Neuron (in vitro differentiated cells): ENCODE data around the gene STMN3.
"Not testable (repeated sequence)": the region's sequence is repeated elsewhere in the genome, so short reads cannot be mapped to it uniquely, and the experiment has no call there.

Experiments used
- H2AFZ ChIP-seq: one replicate; pipeline ENCODE4 v1.6.1; 2013; ENCODE audit warnings: low read depth, mild to moderate bottlenecking, inconsistent platforms, low read length, moderate library complexity
- H3K27me3 ChIP-seq: one replicate; pipeline ENCODE4 v1.6.1; 2013; ENCODE audit warnings: low read length; ENCODE audit not compliant: insufficient read depth
- H3K36me3 ChIP-seq: one replicate; pipeline ENCODE4 v1.6.1; 2013; ENCODE audit warnings: low read length; ENCODE audit not compliant: insufficient read depth
- H3K4me1 ChIP-seq: one replicate; pipeline ENCODE4 v1.6.1; 2013; ENCODE audit warnings: low read length; ENCODE audit not compliant: insufficient read depth
- H3K4me3 ChIP-seq: 2 replicates; pipeline ENCODE4 v1.5.1; 2013; ENCODE audit warnings: mild to moderate bottlenecking, low read length, moderate library complexity
- H3K9me3 ChIP-seq: one replicate; pipeline ENCODE4 v1.6.1; 2013; ENCODE audit warnings: low read length

The STMN3 gene

DNA sequence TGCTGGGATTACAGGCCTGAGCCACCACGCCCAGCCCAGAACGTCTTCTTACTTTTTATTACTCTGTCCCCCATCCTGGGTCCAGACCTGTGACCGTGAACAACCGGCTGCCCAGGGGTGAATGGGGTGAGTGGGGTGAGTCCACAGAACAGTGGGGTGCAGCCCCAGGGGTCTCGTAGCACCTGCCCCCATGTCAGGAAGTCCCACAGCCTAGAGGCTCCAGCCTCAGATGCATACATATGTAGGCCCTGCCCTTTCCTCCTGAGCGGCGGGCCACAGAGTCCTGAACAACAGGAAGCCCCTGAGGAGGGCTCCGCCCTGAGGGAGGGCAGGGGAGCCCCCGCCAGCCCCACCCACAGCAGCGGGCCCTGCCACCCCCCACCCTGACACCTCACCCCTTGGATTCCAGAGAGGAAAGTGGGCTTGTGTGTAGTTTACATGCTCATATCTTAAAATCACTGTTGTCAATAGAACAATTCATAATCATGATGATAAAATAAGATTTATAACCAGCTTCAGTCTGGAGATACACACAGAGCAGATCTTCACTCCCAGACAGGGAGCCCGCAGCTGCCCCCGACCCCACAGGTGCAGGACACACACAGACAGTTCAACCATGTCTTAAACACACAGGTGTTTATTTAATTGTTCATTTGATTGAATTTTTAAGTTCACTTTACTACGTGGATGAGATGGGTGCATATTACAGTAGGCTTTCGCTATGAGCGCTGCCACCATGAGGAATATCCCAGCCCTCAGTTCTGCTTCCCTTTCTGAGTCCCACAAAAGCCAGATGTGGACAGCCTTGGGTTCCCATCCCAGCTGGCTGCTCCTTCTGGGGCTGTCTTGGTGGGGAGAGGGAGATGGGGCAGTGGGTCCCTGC is 13.9 kb downstream of the STMN3 start:
- H3K9me3 ChIP-seq, result peaks cover 2% of the 10 kb centered on the region
- H3K4me1 ChIP-seq, result peaks cover 7% of the 10 kb centered on the region
- H3K27me3 ChIP-seq, result no peaks in the 10 kb centered on the region
- no peak overlapping the region for H2AFZ ChIP-seq
- no peak overlapping the region for H3K4me3 ChIP-seq
- H3K36me3 ChIP-seq, result peaks cover 21% of the 10 kb centered on the region

DNA sequence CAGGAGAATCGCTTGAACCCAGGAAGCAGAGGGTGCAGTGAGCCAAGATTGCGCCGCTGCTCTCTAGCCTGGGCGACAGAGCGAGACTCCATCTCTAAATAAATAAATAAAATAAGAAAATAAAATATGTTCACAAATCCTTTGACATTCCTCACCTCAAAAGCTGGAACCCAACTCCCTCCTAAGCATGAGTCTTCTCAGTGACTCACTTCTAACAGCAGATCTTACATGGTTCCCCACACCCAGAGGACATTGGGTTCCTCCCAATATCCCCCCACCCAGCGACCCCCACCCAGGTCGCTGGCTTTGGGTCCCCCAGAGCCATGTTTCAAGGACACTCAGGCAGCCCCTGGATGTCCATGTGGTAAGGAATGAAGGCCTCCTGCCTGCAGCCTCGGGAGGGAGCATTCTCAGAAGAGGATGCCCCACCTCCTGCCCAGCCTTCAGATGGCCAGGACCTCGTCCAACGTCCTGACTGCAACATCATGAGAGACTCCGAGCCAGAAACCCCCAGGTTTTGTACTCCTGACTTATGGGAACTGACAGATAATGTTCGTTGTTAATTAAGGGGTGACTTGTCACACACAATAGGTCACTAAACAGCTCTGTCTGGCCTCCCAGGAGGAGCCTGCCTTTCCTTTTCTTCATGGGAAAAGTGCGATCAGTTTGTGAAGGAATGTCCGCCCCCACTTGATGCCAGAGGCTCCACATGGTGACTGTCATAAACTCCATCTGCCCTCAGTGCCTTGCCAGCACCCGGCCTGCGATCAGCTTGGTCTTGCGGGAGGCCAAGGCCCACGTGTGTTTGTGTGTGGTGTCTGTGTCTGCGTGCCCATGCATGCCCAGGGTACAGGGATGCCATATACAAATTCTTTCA is 16.2 kb downstream of the STMN3 start:
- no peak overlapping the region for H3K4me3 ChIP-seq
- no peaks in the 10 kb centered on the region for H3K9me3 ChIP-seq
- H3K4me1 ChIP-seq, result peaks cover 7% of the 10 kb centered on the region
- H3K27me3 ChIP-seq, result no peaks in the 10 kb centered on the region
- H3K36me3 ChIP-seq, result peaks cover 6% of the 10 kb centered on the region
- no peak overlapping the region for H2AFZ ChIP-seq

DNA sequence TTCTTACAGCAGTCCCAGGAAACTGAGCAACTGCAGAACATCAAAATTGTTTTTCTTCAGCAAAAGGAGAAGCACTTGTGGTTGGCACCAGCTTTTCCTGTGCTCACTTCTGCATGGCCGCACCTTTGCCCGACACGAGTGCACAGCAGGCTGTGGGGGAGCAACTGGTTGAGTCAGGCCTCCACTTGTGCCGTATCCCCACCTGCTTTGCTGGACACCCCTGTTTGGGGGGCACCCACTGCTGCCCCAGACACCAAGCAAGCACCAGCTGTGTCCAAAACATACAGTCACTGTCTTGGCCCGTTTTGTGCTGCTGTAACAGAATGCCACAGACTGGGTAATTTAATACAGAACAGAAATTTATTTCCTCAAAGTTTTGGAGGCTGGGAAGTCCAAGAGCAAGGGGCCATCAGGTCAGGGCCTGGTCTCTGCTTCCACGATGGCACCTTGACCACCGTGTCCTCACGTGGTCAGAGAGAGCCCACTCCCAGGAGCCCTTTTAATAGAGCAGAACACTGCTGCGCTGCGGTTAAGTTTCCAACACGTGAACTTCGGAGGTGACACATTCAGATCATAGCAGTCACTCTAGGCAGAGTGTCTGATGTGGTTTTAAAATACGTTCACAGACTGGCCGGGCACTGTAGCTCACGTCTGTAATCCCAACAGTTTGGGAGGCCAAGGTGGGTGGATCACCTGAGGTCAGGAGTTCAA is 17.6 kb downstream of the STMN3 start:
- Histone ChIP-seq H3K36me3 (peaks cover 4% of the 10 kb centered on the region), H2AFZ (no peak overlapping the region), H3K4me1 (peaks cover 7% of the 10 kb centered on the region), H3K4me3 (no peak overlapping the region), H3K27me3 (no peaks in the 10 kb centered on the region), H3K9me3 (no peaks in the 10 kb centered on the region)

DNA sequence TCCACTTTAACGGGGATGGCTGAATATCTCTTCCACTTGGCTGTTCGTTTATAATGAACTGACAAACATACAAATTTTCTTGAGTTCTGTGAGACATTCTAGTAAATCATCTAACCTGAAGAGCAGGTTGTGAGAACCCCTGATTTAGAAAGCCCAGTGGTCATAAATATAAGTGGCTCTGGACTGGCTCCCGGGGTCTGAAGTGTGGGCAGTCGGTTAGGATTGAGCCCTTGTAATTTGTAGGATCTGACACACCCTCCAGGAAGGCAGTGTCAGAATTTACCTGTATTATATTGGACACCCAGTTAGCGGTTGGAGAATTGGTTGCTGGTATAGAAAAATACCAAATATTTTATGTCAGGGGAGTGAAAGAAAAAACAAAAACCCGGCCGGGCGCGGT is 19.5 kb downstream of the STMN3 start:
- H3K4me1 ChIP-seq, result peaks cover 7% of the 10 kb centered on the region
- no peak overlapping the region for H3K4me3 ChIP-seq
- peaks cover 2% of the 10 kb centered on the region for H3K36me3 ChIP-seq
- H2AFZ ChIP-seq, result no peak overlapping the region
- H3K27me3 ChIP-seq, result no peaks in the 10 kb centered on the region
- no peaks in the 10 kb centered on the region for H3K9me3 ChIP-seq

DNA sequence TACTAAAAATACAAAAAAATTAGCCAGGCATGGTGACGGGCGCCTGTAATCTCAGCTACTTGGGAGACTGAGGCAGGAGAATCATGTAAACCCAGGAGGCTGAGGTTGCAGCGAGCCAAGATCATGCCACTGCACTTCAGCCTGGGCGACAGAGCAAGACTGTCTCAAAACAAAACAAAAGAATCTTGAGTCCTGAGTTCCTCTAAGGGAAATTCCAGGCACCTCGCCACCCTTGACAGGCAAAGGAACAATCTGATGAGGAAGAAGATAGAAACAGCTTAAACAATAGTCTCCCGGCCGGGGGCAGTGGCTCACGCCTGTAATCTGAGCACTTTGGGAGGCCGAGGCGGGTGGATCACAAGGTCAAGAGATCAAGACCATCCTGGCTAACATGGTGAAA is 21.8 kb downstream of the STMN3 start:
- not testable (repeated sequence) for H3K4me3 ChIP-seq, H2AFZ ChIP-seq, H3K4me1 ChIP-seq, H3K27me3 ChIP-seq, H3K9me3 ChIP-seq, H3K36me3 ChIP-seq

DNA sequence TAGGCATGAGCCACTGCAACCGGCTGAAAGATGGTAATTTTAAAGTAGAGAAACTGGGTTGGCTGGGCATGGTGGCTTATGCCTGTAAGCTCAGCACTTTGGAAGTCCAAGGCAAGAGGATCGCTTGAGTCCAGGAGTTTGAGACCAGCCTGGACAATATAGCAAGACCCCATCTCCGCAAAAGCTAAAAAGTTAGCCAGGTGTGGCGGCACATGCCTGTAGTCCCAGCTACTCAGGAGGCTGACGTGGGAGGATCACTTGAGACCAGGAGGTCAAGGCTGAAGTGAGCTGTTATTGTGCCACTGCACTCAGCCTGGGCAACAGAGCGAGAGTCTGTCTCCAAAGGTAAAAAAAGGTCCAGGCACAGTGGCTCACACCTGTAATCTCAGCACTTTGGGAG is 22.3 kb downstream of the STMN3 start:
- H3K9me3 ChIP-seq, H3K4me1 ChIP-seq, H2AFZ ChIP-seq, H3K4me3 ChIP-seq, H3K36me3 ChIP-seq, H3K27me3 ChIP-seq: not testable (repeated sequence)

DNA sequence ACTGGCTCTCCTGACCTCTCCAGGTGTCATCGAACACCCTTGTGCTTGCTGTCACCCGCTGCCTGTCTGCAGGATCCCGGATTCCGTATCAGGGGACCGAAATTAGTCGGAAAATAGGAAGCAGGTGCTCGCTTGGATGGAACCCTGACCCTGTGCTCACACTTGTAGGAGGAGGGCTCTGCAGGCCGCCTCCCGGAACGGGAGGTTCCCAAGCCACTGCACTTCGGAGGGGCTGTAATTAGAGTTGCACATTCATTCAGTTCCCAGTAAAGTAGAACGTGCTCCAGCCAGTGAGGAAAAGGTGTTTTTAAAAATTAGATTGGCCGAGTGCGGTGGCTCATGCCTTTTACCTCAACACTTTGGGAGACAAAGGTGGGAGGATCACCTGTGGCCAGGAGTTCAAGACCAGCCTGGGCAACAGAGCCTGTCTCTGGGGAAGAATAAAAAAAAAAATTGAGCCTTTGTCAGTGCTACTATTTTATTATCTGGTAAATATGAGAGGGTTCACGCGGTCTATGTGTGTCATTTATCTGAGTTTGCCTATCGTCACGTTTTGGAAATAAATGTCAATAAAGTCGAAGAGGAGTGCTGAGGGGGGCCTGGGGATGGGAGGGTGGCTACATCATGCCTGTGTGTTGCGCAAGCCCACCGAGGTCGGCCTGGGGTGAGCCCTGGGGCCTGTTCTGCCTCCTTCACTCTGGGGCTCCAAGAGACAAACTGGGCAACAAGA is 24.8 kb downstream of the STMN3 start:
- H2AFZ ChIP-seq, result no peak overlapping the region
- peaks cover 15% of the 10 kb centered on the region for H3K4me1 ChIP-seq
- no peaks in the 10 kb centered on the region for H3K9me3 ChIP-seq
- peak overlapping the region; percentile 83 for H3K4me3 ChIP-seq
- no peaks in the 10 kb centered on the region for H3K27me3 ChIP-seq
- H3K36me3 ChIP-seq, result peaks cover 2% of the 10 kb centered on the region

DNA sequence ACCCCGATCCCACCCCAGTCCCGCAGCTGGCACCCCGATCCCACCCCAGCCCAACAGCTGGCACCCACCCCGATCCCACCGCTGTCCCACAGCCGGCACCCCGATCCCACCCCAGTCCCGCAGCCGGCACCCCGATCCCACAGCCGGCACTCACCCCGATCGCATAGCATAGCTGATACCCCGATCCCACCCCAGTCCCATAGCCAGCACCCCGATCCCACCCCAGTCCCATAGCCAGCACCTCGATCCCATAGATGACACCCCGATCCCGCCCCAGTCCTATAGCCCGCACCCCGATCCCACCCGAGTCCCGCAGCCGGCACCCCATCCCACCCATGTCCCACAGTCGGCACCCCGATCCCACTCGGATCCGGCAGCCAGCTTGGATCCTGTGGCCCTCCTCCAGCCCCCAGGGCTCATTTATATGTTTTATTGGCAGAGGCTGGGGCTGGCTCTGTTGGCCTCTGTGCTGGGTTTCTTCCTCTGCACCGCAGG is 25.4 kb downstream of the STMN3 start:
- Histone ChIP-seq H3K9me3 (no peaks in the 10 kb centered on the region), H3K4me3 (peak overlapping the region; percentile 83), H2AFZ (no peak overlapping the region), H3K36me3 (peaks cover 2% of the 10 kb centered on the region), H3K27me3 (no peaks in the 10 kb centered on the region), H3K4me1 (peaks cover 15% of the 10 kb centered on the region)

DNA sequence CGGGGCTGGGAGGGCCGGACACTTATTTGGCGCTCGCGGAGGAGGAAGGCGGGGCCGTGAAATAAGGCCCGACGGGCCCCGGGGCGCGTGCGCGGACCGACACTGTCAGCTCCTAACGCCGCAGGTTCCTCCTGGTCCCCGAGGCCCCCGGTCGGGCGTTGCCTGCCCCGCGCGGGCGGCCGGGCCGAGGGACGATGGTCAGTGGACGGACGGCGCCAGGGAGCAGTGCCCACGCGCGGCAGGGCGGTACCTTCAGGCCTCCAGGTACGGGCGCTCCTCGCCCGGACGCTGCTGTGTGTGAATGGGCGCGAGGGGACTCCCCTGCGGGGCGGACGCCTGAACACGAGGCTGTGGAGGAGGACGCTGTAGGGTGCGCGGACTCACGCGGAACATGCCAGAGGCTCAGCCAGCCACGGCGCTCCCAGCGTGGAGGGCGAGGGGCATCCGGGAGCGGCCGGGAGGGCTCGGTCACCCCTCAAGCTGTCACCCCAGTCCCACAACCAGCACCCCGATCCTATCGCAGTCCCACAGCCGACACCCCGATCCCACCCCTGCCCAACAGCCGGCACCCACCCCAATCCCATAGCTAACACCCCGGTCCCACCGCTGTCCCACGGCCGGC is 26.0 kb downstream of the STMN3 start:
- H3K36me3 ChIP-seq, result peaks cover 2% of the 10 kb centered on the region
- H3K9me3 ChIP-seq, result no peaks in the 10 kb centered on the region
- H3K27me3 ChIP-seq, result no peaks in the 10 kb centered on the region
- H3K4me1 ChIP-seq, result peaks cover 15% of the 10 kb centered on the region
- H3K4me3 ChIP-seq, result peak overlapping the region; percentile 83
- peak overlapping the region; percentile 50 for H2AFZ ChIP-seq

DNA sequence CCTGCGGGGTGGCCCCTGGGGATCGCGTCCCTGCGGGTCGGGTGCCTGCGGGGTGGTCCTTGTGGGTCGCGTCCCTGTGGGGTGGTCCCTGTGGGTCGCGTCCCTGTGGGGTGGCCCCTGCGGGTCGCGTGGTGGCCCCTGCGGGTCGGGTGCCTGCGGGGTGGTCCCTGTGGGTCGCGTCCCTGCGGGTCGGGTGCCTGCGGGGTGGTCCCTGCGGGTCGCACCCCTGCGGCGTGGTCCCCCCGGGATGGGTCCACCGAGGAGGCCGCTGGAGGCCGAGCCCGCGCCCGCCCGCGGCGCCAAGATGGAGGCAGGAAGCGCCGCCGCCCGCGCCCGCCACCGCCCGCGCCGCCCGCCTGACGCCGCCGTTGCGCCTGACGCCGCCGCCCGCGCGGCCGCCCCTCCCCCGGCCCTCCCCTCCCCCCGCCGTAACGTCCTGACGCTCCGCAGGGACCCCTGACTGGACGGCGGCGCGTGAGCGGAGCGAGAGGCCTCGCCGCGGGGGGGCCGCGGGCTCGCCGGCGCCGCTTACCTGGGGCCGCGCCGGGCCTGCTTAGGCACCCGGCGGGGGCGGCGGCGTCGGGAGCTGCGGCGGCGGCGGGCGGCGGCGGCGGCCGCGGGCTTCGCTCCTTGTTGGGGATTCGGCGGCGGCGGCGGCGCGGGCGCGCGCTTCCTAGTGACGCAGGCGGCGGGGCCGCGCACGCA is 26.6 kb downstream of the STMN3 start, which contains the start of gene GMEB2:
TSS of gene GMEB2 (minus strand) at position 678 of the 705 bp plus-strand sequence. CDS start 7,704 bp downstream, outside the sequence.
- H3K27me3 ChIP-seq, result no peaks in the 10 kb centered on the region
- peak within 1 kb of the TSS; percentile 50 for H2AFZ ChIP-seq
- H3K4me1 ChIP-seq, result peaks cover 15% of the 10 kb centered on the region
- H3K36me3 ChIP-seq, result peaks cover 2% of the 10 kb centered on the region
- H3K4me3 ChIP-seq, result peak within 1 kb of the TSS; percentile 83
- H3K9me3 ChIP-seq, result no peaks in the 10 kb centered on the region

DNA sequence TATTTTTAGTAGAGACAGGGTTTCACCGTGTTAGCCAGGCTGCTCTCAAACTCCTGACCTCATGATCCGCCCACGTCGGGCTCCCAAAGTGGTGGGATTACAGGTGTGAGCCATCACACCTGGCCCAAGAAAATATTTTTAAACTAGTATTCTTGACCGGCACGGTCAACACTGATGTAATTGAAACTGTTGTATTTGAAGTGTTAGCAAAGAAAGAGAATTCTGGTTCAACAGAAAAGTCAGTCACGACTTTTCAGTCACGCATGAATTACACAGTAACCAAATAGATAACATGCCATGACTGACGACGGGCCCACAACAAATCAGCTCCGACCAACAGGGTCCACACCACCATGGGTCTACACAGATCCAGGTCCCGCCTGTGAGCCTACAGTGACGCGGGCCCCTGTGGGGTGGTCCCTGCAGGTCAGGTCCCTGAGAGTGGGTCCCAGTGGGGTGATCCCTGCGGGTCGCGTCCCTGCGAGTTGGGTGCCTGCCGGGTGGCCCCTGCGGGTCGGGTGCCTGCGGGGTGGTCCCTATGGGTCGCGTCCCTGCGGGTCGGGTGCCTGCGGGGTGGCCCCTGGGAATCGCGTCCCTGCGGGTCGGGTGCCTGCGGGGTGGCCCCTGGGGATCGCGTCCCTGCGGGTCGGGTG is 27.3 kb downstream of the STMN3 start:
- Histone ChIP-seq H3K4me1 (peaks cover 15% of the 10 kb centered on the region), H2AFZ (no peak overlapping the region), H3K27me3 (no peaks in the 10 kb centered on the region), H3K4me3 (peak overlapping the region; percentile 83), H3K9me3 (no peaks in the 10 kb centered on the region), H3K36me3 (peaks cover 2% of the 10 kb centered on the region)
